ENCODE results near the gene ATP8B4. TPM values are rescaled to one million over a fixed set of nuclear protein-coding genes. Genes with fewer than 3 reads are reported as not detected.

The ATP8B4 gene
- total RNA-seq, 1 donor from 2014 or later = 45.8 TPM

DNA sequence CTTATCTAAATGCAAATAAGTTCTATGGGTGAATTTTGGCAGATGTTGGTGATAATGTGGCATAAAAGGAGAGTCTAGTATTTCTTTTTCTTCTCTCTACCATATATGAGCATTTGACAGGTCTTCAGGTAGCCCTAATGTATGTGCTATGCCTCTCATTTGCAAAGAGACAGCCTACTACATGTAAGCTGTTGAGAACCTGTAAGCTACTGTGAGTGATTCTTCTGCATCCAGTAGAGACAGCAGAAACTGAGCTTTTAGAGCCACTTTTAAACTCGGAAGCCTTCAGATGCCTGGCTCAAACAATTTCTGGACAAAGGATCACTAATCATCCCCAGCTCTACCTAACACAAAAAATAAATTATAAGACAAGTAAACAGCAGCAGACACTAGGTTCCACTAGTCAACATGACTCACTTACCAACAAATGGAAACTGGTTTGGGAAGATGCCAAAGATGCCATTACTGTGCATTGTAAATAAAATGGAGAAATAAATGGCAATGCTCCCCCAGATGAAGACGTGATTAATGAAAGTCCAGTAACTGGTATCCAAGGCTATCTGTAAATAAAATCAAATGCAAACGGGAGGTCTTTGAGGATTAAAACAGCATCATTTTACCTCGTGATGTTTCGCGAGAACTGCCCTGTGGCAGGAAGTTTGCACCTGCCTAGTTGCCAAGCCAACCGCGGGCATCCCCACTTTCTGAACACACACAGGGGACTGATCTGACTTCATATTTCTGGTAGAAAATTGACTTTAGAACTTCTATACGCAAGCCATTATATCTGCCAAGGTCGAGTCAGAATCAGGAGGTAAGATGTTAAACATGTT is 252.9 kb downstream of the ATP8B4 start:
- no peaks in the 10 kb centered on the region for H3K4me1 Mint-ChIP-seq (ENCODE audit: unreplicated experiment)
- no peaks in the 10 kb centered on the region for H3K27me3 Mint-ChIP-seq (ENCODE audit: unreplicated experiment)
- H3K27ac Mint-ChIP-seq (ENCODE audit: unreplicated experiment) = no peak overlapping the region
- DNase-seq (ENCODE audit: low spot score) = no peak
- no peak overlapping the region for H3K4me3 Mint-ChIP-seq (ENCODE audit: unreplicated experiment)
- H3K36me3 Mint-ChIP-seq (ENCODE audit: low read depth, unreplicated experiment) = peaks cover 23% of the 10 kb centered on the region
- TF ChIP-seq, protein P1, sequence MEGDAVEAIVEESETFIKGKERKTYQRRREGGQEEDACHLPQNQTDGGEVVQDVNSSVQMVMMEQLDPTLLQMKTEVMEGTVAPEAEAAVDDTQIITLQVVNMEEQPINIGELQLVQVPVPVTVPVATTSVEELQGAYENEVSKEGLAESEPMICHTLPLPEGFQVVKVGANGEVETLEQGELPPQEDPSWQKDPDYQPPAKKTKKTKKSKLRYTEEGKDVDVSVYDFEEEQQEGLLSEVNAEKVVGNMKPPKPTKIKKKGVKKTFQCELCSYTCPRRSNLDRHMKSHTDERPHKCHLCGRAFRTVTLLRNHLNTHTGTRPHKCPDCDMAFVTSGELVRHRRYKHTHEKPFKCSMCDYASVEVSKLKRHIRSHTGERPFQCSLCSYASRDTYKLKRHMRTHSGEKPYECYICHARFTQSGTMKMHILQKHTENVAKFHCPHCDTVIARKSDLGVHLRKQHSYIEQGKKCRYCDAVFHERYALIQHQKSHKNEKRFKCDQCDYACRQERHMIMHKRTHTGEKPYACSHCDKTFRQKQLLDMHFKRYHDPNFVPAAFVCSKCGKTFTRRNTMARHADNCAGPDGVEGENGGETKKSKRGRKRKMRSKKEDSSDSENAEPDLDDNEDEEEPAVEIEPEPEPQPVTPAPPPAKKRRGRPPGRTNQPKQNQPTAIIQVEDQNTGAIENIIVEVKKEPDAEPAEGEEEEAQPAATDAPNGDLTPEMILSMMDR (IDR thresholded peaks at IDR 0.05; ENCODE audit: unreplicated experiment) = no peak
- H3K9me3 Mint-ChIP-seq (ENCODE audit: unreplicated experiment) = no peaks in the 10 kb centered on the region

DNA sequence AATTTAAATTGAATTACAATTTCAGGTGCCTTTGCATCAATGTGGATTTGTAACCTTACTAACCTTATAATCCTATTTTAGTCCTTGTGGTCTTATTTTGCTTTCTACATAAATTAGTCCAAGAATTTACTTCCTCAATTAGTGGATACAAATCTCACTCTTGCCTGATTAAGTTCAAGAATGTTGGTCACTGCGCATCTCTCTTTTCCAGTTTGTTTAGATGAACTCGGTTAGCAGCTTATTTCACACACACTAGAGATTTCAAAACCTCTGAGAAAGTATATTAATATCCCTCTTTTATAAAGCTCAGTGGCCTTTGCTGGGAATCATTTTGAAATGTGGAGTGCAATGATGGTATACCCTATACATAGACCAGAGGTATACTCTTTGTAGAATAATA is 254.8 kb downstream of the ATP8B4 start:
- Mint-ChIP-seq H3K9me3 (ENCODE audit: unreplicated experiment) (no peaks in the 10 kb centered on the region), H3K27ac (ENCODE audit: unreplicated experiment) (no peak overlapping the region), H3K36me3 (ENCODE audit: low read depth, unreplicated experiment) (peaks cover 23% of the 10 kb centered on the region), H3K27me3 (ENCODE audit: unreplicated experiment) (no peaks in the 10 kb centered on the region), H3K4me1 (ENCODE audit: unreplicated experiment) (no peaks in the 10 kb centered on the region), H3K4me3 (ENCODE audit: unreplicated experiment) (no peak overlapping the region)
- DNase-seq (ENCODE audit: low spot score) = no peak
- TF ChIP-seq, protein P1 (IDR thresholded peaks at IDR 0.05; ENCODE audit: unreplicated experiment) = no peak

DNA sequence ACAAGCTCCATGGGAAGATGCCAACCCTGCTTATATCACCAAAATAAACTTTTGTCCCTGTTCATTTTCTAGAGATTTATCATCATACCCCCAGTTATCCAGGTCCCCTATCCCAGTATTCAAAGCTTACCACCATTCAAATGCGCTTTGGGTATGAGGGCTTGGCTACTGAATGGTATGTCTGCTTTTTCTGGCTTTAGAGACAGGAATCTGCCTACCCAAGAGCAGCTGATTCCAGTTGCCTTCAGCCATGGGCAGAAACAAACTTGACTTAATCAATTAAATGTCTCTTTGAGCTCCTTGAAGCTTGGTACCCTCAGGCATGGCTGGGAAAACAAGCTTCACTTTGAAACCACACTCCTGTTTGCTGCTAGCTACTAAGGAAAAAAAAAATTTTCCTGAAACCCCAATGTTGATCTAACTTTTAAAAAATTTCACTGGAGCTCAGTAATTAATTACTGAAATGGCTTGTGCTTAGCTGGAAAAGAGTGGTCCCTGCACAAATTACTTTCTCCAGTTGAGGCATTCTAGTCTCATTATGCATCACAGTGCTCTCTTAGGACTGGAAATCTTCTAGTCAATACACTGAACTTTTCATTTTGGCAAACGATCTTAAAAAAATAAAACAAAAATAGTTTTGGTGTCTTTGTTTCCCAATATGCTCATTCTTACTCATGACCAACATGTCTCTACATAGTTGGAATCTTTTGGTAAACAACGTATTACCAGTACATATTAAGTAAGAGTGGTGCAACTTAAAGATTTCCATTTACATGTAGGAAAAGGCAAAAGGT is 255.4 kb downstream of the ATP8B4 start:
- H3K4me3 Mint-ChIP-seq (ENCODE audit: unreplicated experiment) = no peak overlapping the region
- H3K9me3 Mint-ChIP-seq (ENCODE audit: unreplicated experiment) = no peaks in the 10 kb centered on the region
- TF ChIP-seq, protein P1 (IDR thresholded peaks at IDR 0.05; ENCODE audit: unreplicated experiment) = no peak
- DNase-seq (ENCODE audit: low spot score) = no peak
- no peaks in the 10 kb centered on the region for H3K27me3 Mint-ChIP-seq (ENCODE audit: unreplicated experiment)
- H3K36me3 Mint-ChIP-seq (ENCODE audit: low read depth, unreplicated experiment) = peaks cover 23% of the 10 kb centered on the region
- H3K4me1 Mint-ChIP-seq (ENCODE audit: unreplicated experiment) = no peaks in the 10 kb centered on the region
- no peak overlapping the region for H3K27ac Mint-ChIP-seq (ENCODE audit: unreplicated experiment)

DNA sequence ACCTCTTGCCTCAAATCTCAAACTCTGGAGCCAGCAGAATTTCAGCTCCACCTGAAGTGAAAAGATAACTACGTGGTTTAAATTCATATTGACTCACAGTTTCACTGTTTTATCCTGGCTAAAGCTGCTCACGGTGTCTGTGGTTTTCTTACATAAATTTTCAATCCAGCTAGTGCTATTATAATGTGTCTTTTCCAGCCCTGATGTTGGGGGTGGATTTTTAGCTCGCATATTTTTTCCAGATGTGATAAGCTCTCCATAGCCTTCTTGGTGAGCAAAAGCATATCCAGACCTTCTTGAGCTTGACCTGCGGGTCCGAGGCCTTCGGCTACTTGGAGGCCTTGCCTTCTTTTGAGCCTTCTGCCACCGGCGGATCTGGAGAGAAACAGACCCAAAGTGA is 258.9 kb downstream of the ATP8B4 start:
- Mint-ChIP-seq H3K27me3 (ENCODE audit: unreplicated experiment) (no peaks in the 10 kb centered on the region), H3K36me3 (ENCODE audit: low read depth, unreplicated experiment) (peaks cover 6% of the 10 kb centered on the region), H3K4me3 (ENCODE audit: unreplicated experiment) (no peak overlapping the region), H3K4me1 (ENCODE audit: unreplicated experiment) (no peaks in the 10 kb centered on the region), H3K27ac (ENCODE audit: unreplicated experiment) (no peak overlapping the region), H3K9me3 (ENCODE audit: unreplicated experiment) (no peaks in the 10 kb centered on the region)
- TF ChIP-seq, protein P1 (IDR thresholded peaks at IDR 0.05; ENCODE audit: unreplicated experiment) = no peak
- DNase-seq (ENCODE audit: low spot score) = no peak
